Hematopoietic multipotent progenitor cell treated with erythropoietin and hydrocortisone succinate and interleukin-3 and kit ligand, for 15 days (in vitro differentiated cells): ENCODE results near the gene BCR.

Experiments
- DNase-seq: peaks from one replicate; pipeline ENCODE4 v3.0.0-alpha.2; 2015; ENCODE audit warnings: low spot score

Gene BCR

GRCh38 chr22:23276656-23277582, 96.6 kb downstream of the BCR start:
- no peak for DNase-seq

GRCh38 chr22:23277583-23278295, 97.4 kb downstream of the BCR start:
- DNase-seq = no peak

- DNase-seq = no peak
Measured at GRCh38 chr22:23278883-23279675, 98.8 kb downstream of the BCR start.

- DNase-seq = no peak
Measured at GRCh38 chr22:23279781-23280180, 99.5 kb downstream of the BCR start.

GRCh38 chr22:23280356-23281052, 100.2 kb downstream of the BCR start:
- no peak for DNase-seq

GRCh38 chr22:23281053-23281405, 100.7 kb downstream of the BCR start:
- no peak for DNase-seq

GRCh38 chr22:23281406-23282088, 101.2 kb downstream of the BCR start:
- peak; percentile 63 for DNase-seq

GRCh38 chr22:23282089-23282501, 101.8 kb downstream of the BCR start:
- no peak for DNase-seq

GRCh38 chr22:23282516-23282915, 102.2 kb downstream of the BCR start:
- DNase-seq = no peak

GRCh38 chr22:23282986-23283385, 102.7 kb downstream of the BCR start:
- no peak for DNase-seq

- DNase-seq = no peak
Measured at GRCh38 chr22:23283591-23284503, 103.5 kb downstream of the BCR start.

- DNase-seq = no peak
Measured at GRCh38 chr22:23284504-23285033, 104.3 kb downstream of the BCR start.

GRCh38 chr22:23285236-23285635, 104.9 kb downstream of the BCR start:
- no peak for DNase-seq

- no peak for DNase-seq
Measured at GRCh38 chr22:23285734-23286133, 105.4 kb downstream of the BCR start.

GRCh38 chr22:23286296-23286695, 106.0 kb downstream of the BCR start:
- DNase-seq = no peak

- no peak for DNase-seq
Measured at GRCh38 chr22:23287136-23288095, 107.1 kb downstream of the BCR start.

- no peak for DNase-seq
Measured at GRCh38 chr22:23288301-23289129, 108.2 kb downstream of the BCR start.

- DNase-seq = no peak
Measured at GRCh38 chr22:23289130-23289503, 108.8 kb downstream of the BCR start.
